ENCODE measurements around the gene ZBTB24.

Gene ZBTB24

DNA sequence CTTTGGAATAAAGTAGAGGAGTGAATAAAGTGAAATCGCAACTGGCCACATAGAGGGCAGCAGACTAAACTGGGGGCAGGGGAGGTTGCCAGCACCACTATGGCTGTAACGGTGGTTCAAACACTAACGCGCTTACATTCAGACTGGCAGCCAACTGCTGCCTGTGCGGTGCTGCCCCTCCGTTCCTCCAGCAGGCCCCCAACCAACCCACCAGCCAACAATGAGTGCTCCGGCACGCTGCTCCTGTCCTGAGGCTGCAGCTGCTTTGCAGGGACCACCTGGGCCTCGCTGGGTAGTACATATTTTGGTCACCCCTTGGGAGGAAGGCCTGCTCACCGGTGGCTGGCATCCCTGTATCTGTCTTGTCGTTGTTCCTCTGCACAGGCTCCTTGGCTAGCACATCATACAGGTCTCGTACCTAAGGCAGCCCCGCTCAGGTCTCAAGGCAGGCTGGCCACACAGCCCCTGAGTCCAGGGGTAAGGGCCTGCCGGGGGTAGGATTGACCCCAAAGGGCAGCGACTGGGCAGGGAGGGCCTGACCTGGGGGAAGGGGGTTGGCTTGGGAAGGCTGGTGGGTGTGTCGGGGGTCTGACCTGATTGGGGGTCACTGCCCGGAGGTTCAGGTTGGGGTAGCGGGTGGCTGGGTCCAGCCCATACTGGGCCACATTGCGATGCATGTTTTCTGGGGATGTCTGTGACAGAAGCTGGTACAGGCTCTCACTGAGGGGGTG lies 33.8 kb downstream of the ZBTB24 start:
- FAIRE-seq, result no peak

DNA sequence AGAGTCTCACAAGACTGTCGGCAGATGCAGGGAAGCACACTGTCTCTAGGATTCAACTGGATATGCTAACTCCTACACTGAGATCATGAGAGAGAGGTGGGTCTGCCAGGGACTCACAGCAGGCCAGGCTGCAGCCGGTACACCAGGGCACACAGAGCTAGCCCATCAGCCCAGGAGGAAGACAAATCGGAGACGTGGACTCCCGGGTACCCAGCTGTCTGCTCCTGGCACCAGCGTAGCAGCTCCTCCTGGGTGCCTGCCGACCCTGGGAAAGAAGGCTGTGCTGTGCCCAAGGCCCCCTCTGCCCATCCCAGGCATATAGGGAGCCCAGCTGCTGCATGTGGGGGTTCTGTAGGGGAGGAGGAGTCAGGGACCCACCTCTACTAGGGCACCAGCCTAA lies 34.4 kb downstream of the ZBTB24 start:
- FAIRE-seq, result no peak

GRCh38 chr6:109447878-109448555 lies 35.0 kb downstream of the ZBTB24 start:
- FAIRE-seq, result no peak

DNA sequence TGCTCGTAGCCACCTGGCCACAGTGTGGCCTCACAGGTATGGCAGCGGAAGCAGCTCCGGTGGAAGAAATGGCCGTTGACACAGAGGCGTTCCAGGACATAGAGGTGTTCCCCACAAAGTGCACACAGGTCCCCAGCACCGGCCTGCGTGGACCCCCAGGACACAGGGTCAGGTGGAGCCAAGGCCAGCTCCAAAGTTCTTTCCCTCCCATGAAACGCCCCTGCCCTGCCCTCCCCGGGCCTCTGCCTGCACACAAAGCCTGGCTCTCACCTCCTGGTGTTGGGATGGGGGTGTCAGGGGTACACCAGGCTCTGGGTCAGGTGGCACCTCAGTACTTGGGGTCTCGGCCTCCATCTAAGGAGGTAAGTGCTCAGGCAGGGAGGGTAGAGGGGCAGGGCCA lies 35.9 kb downstream of the ZBTB24 start:
- FAIRE-seq, result no peak

DNA sequence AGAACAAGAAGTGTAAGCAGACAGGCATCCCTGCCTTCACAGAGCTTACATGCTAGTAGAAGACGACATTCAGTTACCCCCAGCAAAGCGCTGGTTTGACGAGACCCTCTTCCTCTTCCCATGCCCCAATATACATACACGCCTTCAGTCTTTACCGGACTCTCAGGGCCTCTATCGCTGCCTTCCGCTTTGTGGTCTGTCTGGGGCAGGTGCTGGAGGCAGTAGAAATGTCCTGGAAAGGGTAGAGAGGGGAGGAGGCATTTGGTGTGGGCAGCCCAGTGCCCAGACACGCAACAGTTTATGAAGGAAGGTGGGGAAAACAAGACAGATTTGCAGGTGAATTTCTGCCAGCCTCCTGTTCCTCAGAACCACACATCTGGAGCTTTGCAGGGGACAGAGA lies 36.5 kb downstream of the ZBTB24 start:
- no peak for FAIRE-seq

GRCh38 chr6:109446072-109446471 lies 36.9 kb downstream of the ZBTB24 start:
- FAIRE-seq, result no peak

DNA sequence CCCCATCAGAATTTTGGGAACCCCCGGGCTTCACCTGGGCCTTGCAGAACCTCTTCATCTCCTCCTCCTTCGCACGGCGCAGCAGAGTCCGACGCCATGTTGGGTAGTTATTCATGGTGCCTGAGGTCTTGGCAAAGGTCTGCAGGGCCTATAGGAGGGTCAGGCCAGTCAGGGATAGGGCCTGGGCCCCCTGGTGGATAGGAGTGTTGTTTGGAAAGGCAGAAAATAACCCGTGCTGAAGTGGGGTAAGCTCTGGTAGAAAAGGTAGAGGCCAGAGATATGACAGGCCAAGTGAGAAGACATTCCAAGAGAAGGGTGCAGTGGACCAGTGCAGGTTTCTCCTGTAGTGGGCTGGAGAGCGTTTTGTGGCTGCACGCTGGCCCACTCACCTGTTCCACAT lies 37.6 kb downstream of the ZBTB24 start:
- no peak for FAIRE-seq

GRCh38 chr6:109443425-109443950 lies 39.5 kb downstream of the ZBTB24 start:
- no peak for FAIRE-seq

DNA sequence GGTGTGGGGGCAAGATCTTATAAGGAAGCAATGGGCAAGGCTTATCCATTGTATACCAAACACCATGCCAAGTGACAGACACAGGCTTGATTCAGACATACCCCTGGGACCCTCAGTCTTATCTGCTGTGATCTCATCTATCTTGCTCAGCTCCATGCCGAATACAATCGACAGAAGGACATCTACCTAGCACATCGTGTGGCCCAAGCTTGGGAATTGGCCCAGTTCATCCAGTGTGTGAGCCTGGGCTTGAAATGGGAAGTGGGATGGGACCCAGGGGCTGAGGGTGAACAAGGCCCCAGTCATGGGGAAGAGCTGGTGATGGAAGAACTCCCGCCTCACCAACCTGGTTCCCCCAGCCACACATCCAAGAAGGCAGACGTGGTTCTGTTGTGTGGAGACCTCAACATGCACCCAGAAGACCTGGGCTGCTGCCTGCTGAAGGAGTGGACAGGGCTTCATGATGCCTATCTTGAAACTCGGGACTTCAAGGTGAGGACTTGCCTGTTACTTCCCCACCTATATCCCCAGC lies 40.6 kb downstream of the ZBTB24 start:
- FAIRE-seq, result no peak

DNA sequence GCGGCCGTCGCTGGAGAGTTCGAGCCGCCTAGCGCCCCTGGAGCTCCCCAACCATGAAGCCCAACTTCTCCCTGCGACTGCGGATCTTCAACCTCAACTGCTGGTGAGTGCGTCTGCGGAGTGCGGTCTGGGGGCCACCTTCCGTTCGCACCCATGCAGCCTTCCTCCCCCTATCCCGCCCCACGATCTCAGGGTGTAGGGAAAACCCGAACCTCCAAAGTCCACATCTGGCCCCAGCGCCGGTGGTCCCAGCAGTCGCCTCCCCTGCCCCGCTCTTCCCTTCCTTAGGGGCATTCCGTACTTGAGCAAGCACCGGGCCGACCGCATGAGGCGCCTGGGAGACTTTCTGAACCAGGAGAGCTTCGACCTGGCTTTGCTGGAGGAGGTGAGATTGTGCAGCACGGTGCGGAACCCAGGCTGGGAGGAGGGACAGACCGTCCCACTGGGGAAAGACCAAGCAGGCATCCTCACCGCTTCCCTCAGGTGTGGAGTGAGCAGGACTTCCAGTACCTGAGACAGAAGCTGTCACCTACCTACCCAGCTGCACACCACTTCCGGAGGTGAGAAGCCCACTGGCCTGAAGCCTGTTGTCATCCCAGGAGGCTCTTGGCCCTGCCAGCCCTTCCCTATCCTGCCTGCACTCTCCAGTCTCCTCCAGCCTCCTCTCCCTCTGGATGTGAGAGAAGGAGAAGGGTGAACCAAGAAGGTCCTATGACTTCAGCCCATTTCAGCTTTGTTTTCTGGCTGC lies 41.8 kb downstream of the ZBTB24 start:
- FAIRE-seq, result no peak

GRCh38 chr6:109440331-109441068 lies 42.5 kb downstream of the ZBTB24 start, which contains the start of the genes PPIL6 and SMPD2:
Gene PPIL6 (minus strand): TSS chr6:109440628. CDS start chr6:109440590, 38 bp downstream.
Gene SMPD2 (plus strand): TSS chr6:109440724. CDS start chr6:109441122, 398 bp downstream.
- FAIRE-seq, result no peak

DNA sequence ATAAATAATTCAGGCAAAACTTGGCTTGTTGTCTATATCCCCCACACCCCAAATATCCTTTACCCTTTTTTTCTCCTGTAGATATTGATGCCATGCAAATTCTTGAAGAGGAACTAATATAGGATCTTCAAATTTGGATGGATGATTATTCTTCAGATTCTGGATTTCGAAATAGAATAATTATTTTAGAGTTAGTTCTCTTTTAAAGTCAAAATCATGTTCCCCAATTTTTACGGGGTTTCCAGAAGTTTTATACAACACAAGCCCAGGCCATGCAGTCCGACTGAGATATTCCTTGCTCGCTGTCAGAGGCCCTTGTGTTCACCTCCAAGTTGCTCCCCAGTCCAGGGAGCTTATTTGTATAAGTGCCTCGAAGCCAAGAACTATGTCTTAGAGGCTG lies 47.0 kb downstream of the ZBTB24 start:
- FAIRE-seq, result no peak

DNA sequence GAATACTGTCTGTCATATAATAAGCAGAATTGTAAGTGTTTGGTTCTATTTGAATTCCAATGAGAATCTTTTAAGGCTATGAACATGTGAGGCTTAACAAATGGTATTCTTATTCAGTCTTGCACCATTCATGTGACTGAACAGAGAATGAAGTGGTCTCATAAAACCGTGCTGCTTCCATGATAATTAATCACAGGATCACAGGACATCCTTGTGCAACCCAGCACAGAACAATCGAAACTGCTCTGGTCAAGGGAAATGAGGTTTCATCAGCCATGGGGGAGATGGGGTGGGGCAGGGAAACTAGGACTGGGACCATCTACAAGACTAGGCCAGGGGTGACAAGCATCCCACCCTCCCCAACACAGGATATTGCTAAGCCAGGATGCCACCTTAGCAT lies 48.6 kb downstream of the ZBTB24 start:
- FAIRE-seq, result no peak

- FAIRE-seq, result no peak
These were observed 53.5 kb downstream of the ZBTB24 start for GRCh38 chr6:109429496-109429895.

- no peak for FAIRE-seq
These were observed 54.0 kb downstream of the ZBTB24 start for GRCh38 chr6:109428889-109429477.

DNA sequence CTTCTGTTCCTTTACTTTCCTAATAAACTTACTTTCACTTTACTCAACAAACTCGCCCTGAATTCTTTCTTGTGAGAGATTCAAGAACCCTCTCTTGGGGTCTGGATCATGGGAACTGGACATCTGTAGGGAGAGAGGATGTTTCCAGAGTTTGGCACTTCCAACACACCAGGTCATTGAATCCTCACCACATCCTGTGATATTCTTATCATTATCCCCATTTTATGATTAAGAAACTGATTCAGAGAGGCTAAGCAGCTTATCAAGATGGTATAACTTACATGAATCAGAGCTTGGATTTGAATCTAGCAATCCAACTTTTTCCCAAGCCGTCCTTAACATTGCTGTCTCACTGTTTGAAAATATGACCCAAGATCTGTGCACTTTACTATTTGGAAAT lies 58.1 kb downstream of the ZBTB24 start:
- FAIRE-seq, result no peak

- FAIRE-seq, result no peak
These were observed 61.8 kb downstream of the ZBTB24 start for GRCh38 chr6:109421184-109421583.

DNA sequence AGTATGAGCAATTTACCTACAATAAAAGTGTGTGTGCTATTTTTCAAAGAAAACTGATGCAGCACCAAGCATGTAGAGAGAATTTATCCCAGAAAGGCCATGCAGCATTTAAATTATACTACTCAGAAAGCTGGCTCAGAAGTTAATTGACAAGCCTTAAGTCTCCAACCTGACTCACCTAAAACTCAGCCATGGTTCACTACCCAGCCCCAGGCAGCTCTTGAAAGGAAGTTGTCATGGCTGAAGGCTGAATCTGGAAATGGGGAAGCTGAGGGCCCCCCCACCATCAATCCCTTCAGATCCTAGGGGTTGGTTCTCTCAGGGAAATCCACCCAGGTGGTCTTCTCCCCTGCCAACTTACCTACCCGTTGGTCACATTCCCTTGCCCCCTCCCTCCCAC lies 62.3 kb downstream of the ZBTB24 start:
- no peak for FAIRE-seq

DNA sequence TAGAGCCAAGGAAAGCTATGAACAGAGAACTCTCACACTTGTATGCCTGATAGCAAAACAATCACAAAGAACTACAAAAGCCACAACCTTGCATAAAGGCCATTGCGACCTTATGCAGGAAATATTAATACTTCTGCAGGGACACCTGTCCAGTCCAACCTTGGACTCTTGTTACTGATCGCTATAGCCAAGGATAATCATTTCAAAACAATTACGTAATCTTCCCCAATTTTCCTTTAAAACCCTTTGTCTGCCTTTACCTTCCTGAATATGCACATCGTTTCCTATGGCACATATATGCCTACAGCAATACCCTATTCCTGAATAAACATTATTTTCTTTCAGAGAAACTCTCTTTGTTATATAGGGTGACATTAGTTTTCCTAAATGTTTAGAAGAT lies 65.4 kb downstream of the ZBTB24 start:
- FAIRE-seq, result no peak
